NCI-H2107 treated with DMSO at 0.1 percent for 48 hours (cell line): ENCODE data around the gene TSPY3.
"Not testable (repeated sequence)": the region's sequence is repeated elsewhere in the genome, so short reads cannot be mapped to it uniquely, and the experiment has no call there.

Experiments
- DNase-seq: peaks from one replicate; lab custom pipeline; 2025; ENCODE audit not compliant: unreplicated experiment; lab: John Stamatoyannopoulos, UW

The TSPY3 gene

DNA sequence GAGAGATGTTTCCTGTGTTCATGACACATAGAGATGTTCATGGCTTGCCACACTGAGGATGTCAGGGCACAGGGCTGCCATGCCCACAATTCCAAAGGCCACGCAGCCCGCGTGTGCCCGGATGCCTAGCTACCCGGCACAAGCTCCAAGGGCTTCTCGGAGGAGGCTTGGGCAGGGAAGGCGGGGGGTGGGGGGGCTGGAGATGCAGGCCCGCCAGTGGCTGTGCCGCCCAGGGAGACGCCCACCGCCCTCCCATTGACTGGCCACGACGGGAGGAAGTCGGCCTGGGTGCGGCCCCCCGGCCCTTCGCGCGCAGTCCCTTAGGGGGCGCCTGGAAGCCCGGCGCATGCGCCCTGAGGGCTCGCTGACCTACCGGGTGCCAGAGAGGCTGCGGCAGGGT lies at the start of gene TSPY3:
TSS of gene TSPY3 (plus strand) at position 301 of the 400 bp plus-strand sequence. CDS start at position 347, 46 bp downstream.
- DNase-seq, result not testable (repeated sequence)

- DNase-seq, result not testable (repeated sequence)
Observed at GRCh38 chrY:9357497-9357896, 40.7 kb upstream of the TSPY3 start, which contains the start of gene TSPY8. TSS of gene TSPY8 (plus strand) at chrY:9357797. CDS start at chrY:9357843, 46 bp downstream.

GRCh38 chrY:9396527-9396926 lies 1.7 kb upstream of the TSPY3 start:
- DNase-seq, result not testable (repeated sequence)
